Stimulated activated naive CD8-positive, alpha-beta T cell treated with anti-CD3 and anti-CD28 coated beads, Interleukin-15, amount 100 ng/mL, for 72 hours (primary cell): Measurements from ENCODE around the gene NSDHL.
A peak's percentile ranks its signal among the peaks of the same experiment; 100 is the strongest.
"Not testable (repeated sequence)": the region's sequence is repeated elsewhere in the genome, so short reads cannot be mapped to it uniquely, and the experiment has no call there.

Experiments used
- ATAC-seq: fragments of 150-1000 bp; cut with Tn5 transposase; 2 replicates; pipeline ENCODE4 v1.10.0; 2021; ENCODE audit warnings: mild to moderate bottlenecking, moderate library complexity
- DNase-seq, 2 donors: peaks; one replicate each; pipeline ENCODE4 v3.0.0; 2021 to 2022
- H3K27ac Mint-ChIP-seq, 2 donors: one replicate each; pipeline ENCODE4 v1.8.0; 2022; ENCODE audit warnings: mild to moderate bottlenecking in 2 of 2, mixed read lengths in 2 of 2, moderate library complexity in 2 of 2
- H3K27me3 Mint-ChIP-seq: one replicate; pipeline ENCODE4 v1.8.0; 2022; ENCODE audit warnings: mixed read lengths
- H3K4me1 Mint-ChIP-seq: one replicate; pipeline ENCODE4 v1.8.0; 2022; ENCODE audit warnings: mild to moderate bottlenecking, mixed read lengths
- H3K4me3 Mint-ChIP-seq, 2 donors: one replicate each; pipeline ENCODE4 v1.8.0; 2022; ENCODE audit warnings: mild to moderate bottlenecking in 2 of 2, mixed read lengths in 2 of 2, moderate library complexity in 1 of 2
- H3K9me3 Mint-ChIP-seq, 2 donors: one replicate each; pipeline ENCODE4 v1.8.0; 2022; ENCODE audit warnings: mixed read lengths in 2 of 2

Gene NSDHL

GRCh38 chrX:152830312-152831305, at the start of gene NSDHL, which contains the start of gene CETN2:
Gene NSDHL, plus strand, starts transcription at chrX:152831063. Its CDS starts 15,262 bp downstream, at chrX:152846325.
Gene CETN2, minus strand, starts transcription at chrX:152830757. Its CDS starts 47 bp downstream, at chrX:152830710.
- peak; percentile 91 to 96 for DNase-seq
- ATAC-seq, result peak; percentile 98
- no peaks in the 10 kb centered on the region for H3K27me3 Mint-ChIP-seq
- peak within 1 kb of the TSS; percentile 96 to 97 for H3K4me3 Mint-ChIP-seq
- H3K27ac Mint-ChIP-seq, result peak within 1 kb of the TSS; percentile 98
- H3K4me1 Mint-ChIP-seq, result peaks cover 33% of the 10 kb centered on the region
- H3K9me3 Mint-ChIP-seq, result no peaks in the 10 kb centered on the region

- not testable (repeated sequence) for DNase-seq, H3K4me3 Mint-ChIP-seq, H3K27ac Mint-ChIP-seq, H3K27me3 Mint-ChIP-seq, H3K9me3 Mint-ChIP-seq, H3K4me1 Mint-ChIP-seq
- ATAC-seq, result peak; percentile 69
Measured at GRCh38 chrX:152787062-152787461, 43.8 kb upstream of the NSDHL start.

GRCh38 chrX:152798945-152799344, 31.9 kb upstream of the NSDHL start:
- ATAC-seq, result no peak
- DNase-seq, result no peak
- H3K27me3 Mint-ChIP-seq, result peaks cover 9% of the 10 kb centered on the region
- H3K27ac Mint-ChIP-seq, result no peak overlapping the region
- H3K4me3 Mint-ChIP-seq, result no peak overlapping the region
- H3K9me3 Mint-ChIP-seq, result no peaks in the 10 kb centered on the region
- H3K4me1 Mint-ChIP-seq, result no peaks in the 10 kb centered on the region

- H3K4me1 Mint-ChIP-seq, result no peaks in the 10 kb centered on the region
- no peaks in the 10 kb centered on the region for H3K9me3 Mint-ChIP-seq
- no peak overlapping the region for H3K4me3 Mint-ChIP-seq
- no peak for ATAC-seq
- H3K27ac Mint-ChIP-seq, result no peak overlapping the region
- no peak for DNase-seq
- peaks cover 9% of the 10 kb centered on the region for H3K27me3 Mint-ChIP-seq
Measured at GRCh38 chrX:152806035-152806434, 24.8 kb upstream of the NSDHL start.

GRCh38 chrX:152810403-152810802, 20.5 kb upstream of the NSDHL start:
- Mint-ChIP-seq H3K4me3 (no peak overlapping the region), H3K27me3 (no peaks in the 10 kb centered on the region), H3K27ac (no peak overlapping the region), H3K9me3 (no peaks in the 10 kb centered on the region), H3K4me1 (no peaks in the 10 kb centered on the region)
- DNase-seq (no peak), ATAC-seq (no peak)

GRCh38 chrX:152813206-152813605, 17.7 kb upstream of the NSDHL start:
- no peaks in the 10 kb centered on the region for H3K27me3 Mint-ChIP-seq
- H3K4me3 Mint-ChIP-seq, result no peak overlapping the region
- peak overlapping the region in 1 of 2 donors; percentile 22 for H3K27ac Mint-ChIP-seq
- DNase-seq (no peak), ATAC-seq (no peak)
- H3K4me1 Mint-ChIP-seq, result no peaks in the 10 kb centered on the region
- H3K9me3 Mint-ChIP-seq, result no peaks in the 10 kb centered on the region

- no peak overlapping the region for H3K4me3 Mint-ChIP-seq
- H3K27ac Mint-ChIP-seq, result no peak overlapping the region
- H3K9me3 Mint-ChIP-seq, result no peaks in the 10 kb centered on the region
- H3K27me3 Mint-ChIP-seq, result no peaks in the 10 kb centered on the region
- ATAC-seq (no peak), DNase-seq (no peak)
- no peaks in the 10 kb centered on the region for H3K4me1 Mint-ChIP-seq
Measured at GRCh38 chrX:152814048-152814447, 16.8 kb upstream of the NSDHL start.

- Mint-ChIP-seq H3K4me1 (peaks cover 6% of the 10 kb centered on the region), H3K9me3 (no peaks in the 10 kb centered on the region), H3K4me3 (no peak overlapping the region), H3K27ac (no peak overlapping the region), H3K27me3 (peaks cover 8% of the 10 kb centered on the region)
- ATAC-seq, result no peak
- DNase-seq, result no peak
Measured at GRCh38 chrX:152817078-152817764, 13.6 kb upstream of the NSDHL start.

GRCh38 chrX:152818356-152818755, 12.5 kb upstream of the NSDHL start:
- H3K4me1 Mint-ChIP-seq, result peaks cover 6% of the 10 kb centered on the region
- H3K9me3 Mint-ChIP-seq, result no peaks in the 10 kb centered on the region
- no peak for DNase-seq
- H3K27ac Mint-ChIP-seq, result no peak overlapping the region
- peaks cover 9% of the 10 kb centered on the region for H3K27me3 Mint-ChIP-seq
- no peak overlapping the region for H3K4me3 Mint-ChIP-seq
- no peak for ATAC-seq

- Mint-ChIP-seq H3K9me3 (no peaks in the 10 kb centered on the region), H3K27ac (no peak overlapping the region), H3K4me3 (no peak overlapping the region), H3K27me3 (peaks cover 9% of the 10 kb centered on the region), H3K4me1 (peaks cover 6% of the 10 kb centered on the region)
- no peak for ATAC-seq
- no peak for DNase-seq
Measured at GRCh38 chrX:152819266-152819665, 11.6 kb upstream of the NSDHL start.

GRCh38 chrX:152819732-152820131, 11.1 kb upstream of the NSDHL start:
- ATAC-seq (no peak), DNase-seq (no peak)
- Mint-ChIP-seq H3K27me3 (peaks cover 9% of the 10 kb centered on the region), H3K27ac (no peak overlapping the region), H3K4me3 (no peak overlapping the region), H3K4me1 (peaks cover 6% of the 10 kb centered on the region), H3K9me3 (no peaks in the 10 kb centered on the region)

- no peak overlapping the region for H3K4me3 Mint-ChIP-seq
- no peaks in the 10 kb centered on the region for H3K9me3 Mint-ChIP-seq
- DNase-seq (no peak), ATAC-seq (no peak)
- H3K4me1 Mint-ChIP-seq, result peaks cover 6% of the 10 kb centered on the region
- no peak overlapping the region for H3K27ac Mint-ChIP-seq
- peaks cover 9% of the 10 kb centered on the region for H3K27me3 Mint-ChIP-seq
Measured at GRCh38 chrX:152821145-152821765, 9.6 kb upstream of the NSDHL start.

- no peaks in the 10 kb centered on the region for H3K9me3 Mint-ChIP-seq
- peaks cover 6% of the 10 kb centered on the region for H3K4me1 Mint-ChIP-seq
- H3K4me3 Mint-ChIP-seq, result no peak overlapping the region
- no peak overlapping the region for H3K27ac Mint-ChIP-seq
- ATAC-seq, result no peak
- peaks cover 9% of the 10 kb centered on the region for H3K27me3 Mint-ChIP-seq
- DNase-seq, result no peak
Measured at GRCh38 chrX:152822383-152823086, 8.3 kb upstream of the NSDHL start.

- no peaks in the 10 kb centered on the region for H3K9me3 Mint-ChIP-seq
- no peak overlapping the region for H3K4me3 Mint-ChIP-seq
- peaks cover 6% of the 10 kb centered on the region for H3K4me1 Mint-ChIP-seq
Measured at GRCh38 chrX:152823657-152824056, 7.2 kb upstream of the NSDHL start.

GRCh38 chrX:152824841-152825374, 6.0 kb upstream of the NSDHL start:
- Mint-ChIP-seq H3K27ac (no peak overlapping the region), H3K27me3 (peaks cover 9% of the 10 kb centered on the region), H3K9me3 (no peaks in the 10 kb centered on the region), H3K4me3 (no peak overlapping the region), H3K4me1 (peaks cover 6% of the 10 kb centered on the region)
- DNase-seq (no peak), ATAC-seq (no peak)

More at GRCh38 chrX:152823657-152824056, 7.2 kb upstream of the NSDHL start:
- H3K27me3 Mint-ChIP-seq, result peaks cover 9% of the 10 kb centered on the region
- H3K27ac Mint-ChIP-seq, result no peak overlapping the region
- DNase-seq (no peak), ATAC-seq (no peak)
